Measurements from ENCODE around the gene FKBP3.
A peak's percentile ranks its signal among the peaks of the same experiment; 100 is the strongest.
"Not testable (repeated sequence)": the region's sequence is repeated elsewhere in the genome, so short reads cannot be mapped to it uniquely, and the experiment has no call there.

FKBP3 gene

GRCh38 chr14:45112896-45113781 is 21.1 kb downstream of the FKBP3 start:
- DNase-seq = no peak

- DNase-seq = no peak
Observed at GRCh38 chr14:45104561-45104960, 29.7 kb downstream of the FKBP3 start.

GRCh38 chr14:45103806-45104205 is 30.5 kb downstream of the FKBP3 start:
- DNase-seq = no peak

- DNase-seq = no peak
Observed at GRCh38 chr14:45096218-45096617, 38.1 kb downstream of the FKBP3 start.

- DNase-seq = no peak
Observed at GRCh38 chr14:45095143-45095542, 39.1 kb downstream of the FKBP3 start.

- no peak for DNase-seq
Observed at GRCh38 chr14:45094275-45094674, 40.0 kb downstream of the FKBP3 start.

GRCh38 chr14:45091710-45092109 is 42.6 kb downstream of the FKBP3 start:
- DNase-seq = no peak

- no peak for DNase-seq
Observed at GRCh38 chr14:45089813-45090212, 44.5 kb downstream of the FKBP3 start.

- DNase-seq = no peak
Observed at GRCh38 chr14:45084946-45085346, 49.3 kb downstream of the FKBP3 start.

- DNase-seq = peak; percentile 80
Observed at GRCh38 chr14:45083976-45084722, 50.1 kb downstream of the FKBP3 start, which contains the start of gene PRPF39. TSS of gene PRPF39 (plus strand) at chr14:45084116. CDS start at chr14:45095240, 11,124 bp downstream.

GRCh38 chr14:45083617-45083975 is 50.7 kb downstream of the FKBP3 start:
- DNase-seq = no peak

GRCh38 chr14:45082420-45082819 is 51.9 kb downstream of the FKBP3 start:
- DNase-seq = no peak

- DNase-seq = not testable (repeated sequence)
Observed at GRCh38 chr14:45081096-45081495, 53.2 kb downstream of the FKBP3 start.

- not testable (repeated sequence) for DNase-seq
Observed at GRCh38 chr14:45080416-45080968, 53.8 kb downstream of the FKBP3 start.

- DNase-seq = no peak
Observed at GRCh38 chr14:45078323-45078722, 56.0 kb downstream of the FKBP3 start.

GRCh38 chr14:45073231-45073879 is 60.9 kb downstream of the FKBP3 start:
- DNase-seq = no peak

- no peak for DNase-seq
Observed at GRCh38 chr14:45072126-45072525, 62.2 kb downstream of the FKBP3 start.

- DNase-seq = no peak
Observed at GRCh38 chr14:45070215-45070614, 64.1 kb downstream of the FKBP3 start.

- no peak for DNase-seq
Observed at GRCh38 chr14:45068396-45068795, 65.9 kb downstream of the FKBP3 start.

GRCh38 chr14:45066667-45067066 is 67.6 kb downstream of the FKBP3 start:
- DNase-seq = no peak

- DNase-seq = no peak
Observed at GRCh38 chr14:45065956-45066355, 68.3 kb downstream of the FKBP3 start.

Measured in NCI-H526 treated with DMSO at 0.1 percent for 48 hours (cell line).